Body of pancreas (tissue), 4 donors: ENCODE data around the gene CAMTA1. TPM values are rescaled to one million over a fixed set of nuclear protein-coding genes. Genes with fewer than 3 reads are reported as not detected.
A peak's percentile ranks its signal among the peaks of the same experiment; 100 is the strongest.

Source experiments
- ATAC-seq: fragments of 150-250 bp; one replicate; pipeline ENCODE4 v1.9.1; 2016
- DNase-seq, 4 donors: peaks; one replicate each; pipeline ENCODE4 v3.0.0-alpha.2; 2019
- H3K27ac ChIP-seq, 4 donors: fragments of 200-600 bp; sonication (generic); 1 replicate in 3 of 4; 2 replicates in 1 of 4; pipeline versions ENCODE4 v1.5.1 to v1.6.1; 2016 to 2019; ENCODE audit warnings: mild to moderate bottlenecking in 1 of 4, mixed read lengths in 1 of 4, moderate library complexity in 1 of 4
- H3K27me3 ChIP-seq, 2 donors: fragments of 200-600 bp; sonication (generic); one replicate each; pipeline ENCODE4 v1.6.0; 2016; ENCODE audit warnings: mild to moderate bottlenecking in 1 of 2
- H3K36me3 ChIP-seq, 2 donors: fragments of 200-600 bp; sonication (generic); replicated peaks in 1 of 2; 2 replicates each; pipeline ENCODE4 v1.5.1; 2016; ENCODE audit warnings: low read depth in 2 of 2; ENCODE audit not compliant: insufficient read depth in 1 of 2
- H3K4me1 ChIP-seq: fragments of 200-600 bp; sonication (generic); one replicate; pipeline ENCODE4 v1.6.0; 2016
- H3K4me3 ChIP-seq, 2 donors: fragments of 200-600 bp; sonication (generic); 1 replicate in 1 of 2; 2 replicates in 1 of 2; pipeline ENCODE4 v1.5.1; 2016 to 2019
- H3K9me3 ChIP-seq, 3 donors: fragments of 200-600 bp; sonication (generic); 1 replicate in 2 of 3; 2 replicates in 1 of 3; pipeline ENCODE4 v1.5.1; 2016
- POLR2A ChIP-seq, 3 donors: fragments of 450-650 bp; IDR thresholded peaks; one replicate each; pipeline ENCODE4 v1.6.1; 2016; ENCODE audit warnings: antibody characterized with exemption in 3 of 3, mild to moderate bottlenecking in 2 of 3
- WGBS, 2 donors: methylation state at CpG; one replicate each; pipeline ENCODE4 v1.1.5; 2017; 5-methylcytosine and 5-hydroxymethylcytosine counted together
- intact Hi-C: fragments of 100-400 bp; cut with DNase I; formaldehyde crosslinking; loops from one replicate; pipeline ENCODE4 v1.15.1; 2023
- total RNA-seq, 2 donors: library from RNA; depleted of rRNA; stranded (reverse); fragments of >200 nt; gene quantifications; one replicate each; pipeline ENCODE4 v1.1.0, GENCODE V29; 2016
- TF ChIP-seq, protein P1 (sequence below), 7 experiments: fragments of 450-650 bp in 4 of 7; fragments of 200-600 bp in 3 of 7; sonication (generic) in 3 of 7; IDR thresholded peaks; one replicate each; pipeline ENCODE4 v1.5.1; 2016 to 2019; ENCODE audit warnings: antibody characterized with exemption in 7 of 7

Gene CAMTA1
- total RNA-seq, 2 donors from 2014 or later = 36.3 to 59.7 TPM

DNA sequence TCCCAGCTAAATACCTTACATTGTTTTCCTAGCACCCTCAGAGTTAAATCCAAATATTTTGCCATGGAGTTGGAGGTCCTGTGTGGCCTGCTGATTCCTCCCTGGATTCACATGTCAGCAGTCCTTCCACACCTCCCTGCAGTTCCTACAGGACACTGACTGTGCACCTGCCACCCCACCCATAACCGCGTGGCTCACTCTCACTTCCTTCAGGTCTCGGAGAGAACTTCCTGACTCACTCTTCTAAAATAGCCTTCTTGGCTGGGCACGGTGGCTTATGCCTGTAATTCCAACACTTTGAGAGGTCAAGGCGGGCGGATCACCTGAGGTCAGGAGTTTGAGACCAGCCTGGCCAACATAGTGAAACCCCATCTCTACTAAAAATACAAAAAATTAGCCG lies 8.4 kb upstream of the CAMTA1 start:
- WGBS, 2 donors = 84 to 85% methylated on average over 7 of the region's 7 CpGs
- H3K4me1 ChIP-seq = no peaks in the 10 kb centered on the region
- no peaks in the 10 kb centered on the region for H3K27me3 ChIP-seq
- H3K36me3 ChIP-seq = no peaks in the 10 kb centered on the region
- no peak overlapping the region for H3K27ac ChIP-seq
- intact Hi-C loops = no loop called here
- ATAC-seq = no peak
- no peak for DNase-seq
- TF ChIP-seq, protein P1, sequence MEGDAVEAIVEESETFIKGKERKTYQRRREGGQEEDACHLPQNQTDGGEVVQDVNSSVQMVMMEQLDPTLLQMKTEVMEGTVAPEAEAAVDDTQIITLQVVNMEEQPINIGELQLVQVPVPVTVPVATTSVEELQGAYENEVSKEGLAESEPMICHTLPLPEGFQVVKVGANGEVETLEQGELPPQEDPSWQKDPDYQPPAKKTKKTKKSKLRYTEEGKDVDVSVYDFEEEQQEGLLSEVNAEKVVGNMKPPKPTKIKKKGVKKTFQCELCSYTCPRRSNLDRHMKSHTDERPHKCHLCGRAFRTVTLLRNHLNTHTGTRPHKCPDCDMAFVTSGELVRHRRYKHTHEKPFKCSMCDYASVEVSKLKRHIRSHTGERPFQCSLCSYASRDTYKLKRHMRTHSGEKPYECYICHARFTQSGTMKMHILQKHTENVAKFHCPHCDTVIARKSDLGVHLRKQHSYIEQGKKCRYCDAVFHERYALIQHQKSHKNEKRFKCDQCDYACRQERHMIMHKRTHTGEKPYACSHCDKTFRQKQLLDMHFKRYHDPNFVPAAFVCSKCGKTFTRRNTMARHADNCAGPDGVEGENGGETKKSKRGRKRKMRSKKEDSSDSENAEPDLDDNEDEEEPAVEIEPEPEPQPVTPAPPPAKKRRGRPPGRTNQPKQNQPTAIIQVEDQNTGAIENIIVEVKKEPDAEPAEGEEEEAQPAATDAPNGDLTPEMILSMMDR (IDR thresholded peaks at IDR 0.05) = no peak
- no peak for TF ChIP-seq POLR2A (IDR thresholded peaks at IDR 0.05)
- H3K4me3 ChIP-seq = no peak overlapping the region
- no peaks in the 10 kb centered on the region for H3K9me3 ChIP-seq

DNA sequence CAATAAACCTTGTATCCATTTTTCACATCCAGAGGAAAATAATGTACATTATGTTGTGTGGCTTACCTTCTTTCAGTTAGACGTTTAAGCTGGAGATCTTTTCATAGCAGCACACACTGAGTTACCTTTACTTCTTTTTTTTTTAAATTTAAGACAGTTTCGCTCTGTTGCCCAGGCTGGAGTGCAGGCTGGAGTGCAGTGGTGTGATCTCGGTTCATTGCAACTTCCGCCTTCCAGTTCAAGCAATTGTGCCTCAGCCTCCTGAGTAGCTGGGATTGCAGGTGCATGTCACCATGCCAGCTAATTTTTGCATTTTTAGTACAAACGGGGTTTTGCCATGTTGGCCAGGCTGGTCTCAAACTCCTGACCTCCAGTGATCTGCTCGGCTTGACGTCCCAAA lies 7.4 kb upstream of the CAMTA1 start:
- ATAC-seq (no peak), DNase-seq (no peak)
- Histone ChIP-seq H3K36me3 (no peaks in the 10 kb centered on the region), H3K4me1 (no peaks in the 10 kb centered on the region), H3K27ac (no peak overlapping the region), H3K9me3 (no peaks in the 10 kb centered on the region), H3K4me3 (no peak overlapping the region), H3K27me3 (no peaks in the 10 kb centered on the region)
- 74 to 76% methylated on average over 7 of the region's 7 CpGs for WGBS, 2 donors
- intact Hi-C loops = no loop called here
- TF ChIP-seq POLR2A (IDR thresholded peaks at IDR 0.05) = no peak
- TF ChIP-seq, protein P1 (IDR thresholded peaks at IDR 0.05) = no peak

DNA sequence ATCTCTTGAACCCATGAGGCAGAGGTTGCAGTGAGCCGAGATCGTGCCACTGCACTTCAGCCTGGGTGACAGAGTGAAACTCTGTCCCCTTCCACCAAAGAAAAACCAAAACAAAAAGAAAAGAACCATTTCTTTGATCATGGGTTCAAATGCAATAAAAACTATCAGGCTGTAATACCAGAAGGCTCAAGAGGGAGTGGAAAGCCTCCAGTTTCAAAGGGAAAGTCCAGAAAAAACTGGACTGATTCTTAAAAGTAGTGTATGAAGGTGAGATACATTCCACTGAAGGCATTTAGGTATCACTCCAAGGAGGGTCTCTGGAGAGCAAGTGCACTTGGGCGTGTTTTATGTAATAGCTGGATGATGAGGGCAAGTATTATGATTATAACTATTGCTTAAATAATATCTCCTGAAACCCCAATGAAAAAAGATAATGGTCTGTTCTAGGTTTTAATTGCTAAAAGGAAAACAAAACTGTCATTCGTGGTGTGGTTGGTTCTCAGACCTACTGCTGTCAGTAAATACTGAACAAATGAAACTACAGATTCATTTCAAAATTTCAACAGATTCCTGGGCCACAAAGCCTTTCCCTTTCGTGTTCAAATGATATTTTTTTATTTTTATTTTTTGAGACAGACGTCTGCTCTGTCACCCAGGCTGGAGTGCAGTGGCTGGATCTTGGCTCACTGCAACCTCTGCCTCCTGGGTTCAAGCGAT lies 6.0 kb upstream of the CAMTA1 start:
- WGBS, 2 donors = 72 to 73% methylated on average over 7 of the region's 7 CpGs
- no peak for DNase-seq
- ATAC-seq = no peak
- Histone ChIP-seq H3K36me3 (no peaks in the 10 kb centered on the region), H3K27ac (no peak overlapping the region), H3K4me3 (no peak overlapping the region), H3K9me3 (no peaks in the 10 kb centered on the region), H3K4me1 (peaks cover 7% of the 10 kb centered on the region), H3K27me3 (no peaks in the 10 kb centered on the region)
- TF ChIP-seq, protein P1 (IDR thresholded peaks at IDR 0.05) = no peak
- TF ChIP-seq POLR2A (IDR thresholded peaks at IDR 0.05) = no peak
- intact Hi-C loops = no loop called here

DNA sequence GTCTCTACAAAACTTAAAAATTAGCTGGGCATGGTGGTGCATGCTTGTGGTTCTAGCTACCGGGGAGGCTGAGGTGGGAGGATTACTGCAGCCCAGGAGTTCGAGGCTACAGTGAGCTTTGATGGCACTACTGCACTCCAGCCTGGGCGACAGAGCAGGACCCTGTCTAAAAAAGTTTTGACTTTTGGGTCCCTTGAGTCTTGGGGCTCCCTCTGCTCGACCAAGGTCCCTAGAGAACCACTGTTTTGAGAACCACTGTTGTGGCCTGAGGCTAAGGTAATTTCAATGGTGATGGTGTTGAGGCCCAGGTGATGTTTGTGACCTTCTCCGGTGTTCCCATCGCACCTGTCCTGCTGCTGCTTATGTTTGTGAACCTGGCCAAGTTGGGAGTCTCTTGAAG lies 3.1 kb upstream of the CAMTA1 start:
- no peak for ATAC-seq
- H3K36me3 ChIP-seq = no peaks in the 10 kb centered on the region
- no peaks in the 10 kb centered on the region for H3K9me3 ChIP-seq
- intact Hi-C loops = no loop called here
- no peak overlapping the region for H3K27ac ChIP-seq
- peaks cover 19% of the 10 kb centered on the region for H3K4me1 ChIP-seq
- no peaks in the 10 kb centered on the region for H3K27me3 ChIP-seq
- no peak overlapping the region for H3K4me3 ChIP-seq
- TF ChIP-seq POLR2A (IDR thresholded peaks at IDR 0.05) = no peak
- TF ChIP-seq, protein P1 (IDR thresholded peaks at IDR 0.05) = no peak
- no peak for DNase-seq
- 92 to 100% methylated on average over 5 to 6 of the region's 6 CpGs for WGBS, 2 donors

DNA sequence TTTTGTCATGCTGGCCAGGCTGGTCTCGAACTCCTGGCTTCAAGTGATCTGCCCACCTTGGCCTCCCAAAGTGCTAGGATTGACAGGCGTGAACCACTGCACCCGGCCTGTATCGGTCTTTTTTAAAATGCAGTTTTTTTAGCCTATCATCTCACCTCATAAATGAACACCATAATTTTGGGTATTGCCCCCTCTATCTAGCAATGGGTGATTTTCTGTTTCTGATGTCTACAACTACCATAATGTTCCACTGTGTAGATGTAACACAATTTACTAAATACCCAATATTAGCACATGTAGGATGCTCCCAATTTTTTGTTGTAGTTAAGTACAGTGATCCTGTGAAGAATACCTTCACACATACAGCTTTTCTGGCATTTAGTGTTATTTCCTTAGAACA lies 2.0 kb upstream of the CAMTA1 start:
- Histone ChIP-seq H3K4me3 (no peak overlapping the region), H3K27ac (peak overlapping the region in 3 of 4 donors; percentile 95 to 100 (median 100)), H3K27me3 (no peaks in the 10 kb centered on the region), H3K4me1 (peaks cover 22% of the 10 kb centered on the region), H3K36me3 (no peaks in the 10 kb centered on the region), H3K9me3 (no peaks in the 10 kb centered on the region)
- DNase-seq = no peak
- TF ChIP-seq, protein P1 (IDR thresholded peaks at IDR 0.05) = no peak
- no peak for TF ChIP-seq POLR2A (IDR thresholded peaks at IDR 0.05)
- no peak for ATAC-seq
- 89 to 91% methylated on average over 4 of the region's 4 CpGs for WGBS, 2 donors
- intact Hi-C loops = no loop called here
